HG02623 (cell line): ENCODE data around the gene TRAPPC1.
"Not testable (repeated sequence)": the region's sequence is repeated elsewhere in the genome, so short reads cannot be mapped to it uniquely, and the experiment has no call there.

Experiments
- ATAC-seq: cut with Tn5 transposase; IDR thresholded peaks from one replicate; pipeline ENCODE4 v1.9.1; 2021; ENCODE audit warnings: moderate library complexity; ENCODE audit not compliant: unreplicated experiment

Gene TRAPPC1

GRCh38 chr17:7931709-7932482 is at the start of gene TRAPPC1, which contains the start of gene CNTROB:
Gene TRAPPC1, minus strand, starts transcription at chr17:7931946. Its CDS starts 117 bp downstream, at chr17:7931829.
Gene CNTROB, plus strand, starts transcription at chr17:7932206. Its CDS starts 874 bp downstream, at chr17:7933080.
- ATAC-seq: peak; percentile 92

GRCh38 chr17:7977805-7978204 is 46.1 kb upstream of the TRAPPC1 start:
- ATAC-seq: no peak

GRCh38 chr17:7977039-7977438 is 45.3 kb upstream of the TRAPPC1 start:
- no peak for ATAC-seq

GRCh38 chr17:7974638-7975131 is 42.9 kb upstream of the TRAPPC1 start:
- no peak for ATAC-seq

GRCh38 chr17:7972131-7972785 is 40.5 kb upstream of the TRAPPC1 start:
- ATAC-seq: no peak

GRCh38 chr17:7971651-7972050 is 39.9 kb upstream of the TRAPPC1 start:
- ATAC-seq: no peak

- no peak for ATAC-seq
These were observed 37.7 kb upstream of the TRAPPC1 start for GRCh38 chr17:7969433-7969832.

- no peak for ATAC-seq
These were observed 36.0 kb upstream of the TRAPPC1 start for GRCh38 chr17:7967751-7968150.

GRCh38 chr17:7961421-7961820 is 29.7 kb upstream of the TRAPPC1 start:
- ATAC-seq: no peak

GRCh38 chr17:7959503-7960253 is 27.9 kb upstream of the TRAPPC1 start:
- no peak for ATAC-seq

- no peak for ATAC-seq
These were observed 24.7 kb upstream of the TRAPPC1 start for GRCh38 chr17:7956228-7956965.

GRCh38 chr17:7955414-7956227 is 23.9 kb upstream of the TRAPPC1 start:
- no peak for ATAC-seq

- ATAC-seq: not testable (repeated sequence)
These were observed 21.5 kb upstream of the TRAPPC1 start for GRCh38 chr17:7953266-7953665.

GRCh38 chr17:7951143-7951792 is 19.5 kb upstream of the TRAPPC1 start:
- ATAC-seq: peak; percentile 63

- no peak for ATAC-seq
These were observed 18.8 kb upstream of the TRAPPC1 start for GRCh38 chr17:7950578-7950977.

GRCh38 chr17:7947651-7948050 is 15.9 kb upstream of the TRAPPC1 start:
- ATAC-seq: no peak

- no peak for ATAC-seq
These were observed 14.7 kb upstream of the TRAPPC1 start for GRCh38 chr17:7946441-7946840.

GRCh38 chr17:7945651-7946050 is 13.9 kb upstream of the TRAPPC1 start:
- ATAC-seq: no peak

GRCh38 chr17:7944326-7944725 is 12.6 kb upstream of the TRAPPC1 start:
- no peak for ATAC-seq
